HG03095 (cell line): ENCODE results near the gene LRAT.

ENCODE experiments used
- ATAC-seq: cut with Tn5 transposase; IDR thresholded peaks from one replicate; pipeline ENCODE4 v1.9.1; 2021; ENCODE audit warnings: moderate library complexity; ENCODE audit not compliant: unreplicated experiment

LRAT gene

DNA sequence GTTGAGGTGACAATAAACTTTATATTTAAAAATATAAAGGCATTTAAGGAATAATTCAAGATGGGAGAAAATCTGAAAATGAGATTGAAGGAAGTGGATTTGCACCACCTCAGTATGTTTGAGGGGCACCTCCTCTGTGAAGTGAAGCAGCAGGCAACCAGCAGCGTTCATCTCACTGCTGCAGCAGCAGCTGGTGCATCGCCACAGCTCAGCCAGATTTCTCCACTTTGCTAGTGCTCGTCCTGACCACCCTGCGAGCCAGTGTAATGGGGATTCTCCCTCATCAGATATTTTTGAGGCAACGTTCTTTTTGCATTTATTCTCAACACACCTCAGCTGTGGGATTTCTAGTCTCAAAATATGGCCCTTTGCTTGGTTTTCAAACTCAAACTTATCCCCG lies 13.9 kb downstream of the LRAT start:
- no peak for ATAC-seq

DNA sequence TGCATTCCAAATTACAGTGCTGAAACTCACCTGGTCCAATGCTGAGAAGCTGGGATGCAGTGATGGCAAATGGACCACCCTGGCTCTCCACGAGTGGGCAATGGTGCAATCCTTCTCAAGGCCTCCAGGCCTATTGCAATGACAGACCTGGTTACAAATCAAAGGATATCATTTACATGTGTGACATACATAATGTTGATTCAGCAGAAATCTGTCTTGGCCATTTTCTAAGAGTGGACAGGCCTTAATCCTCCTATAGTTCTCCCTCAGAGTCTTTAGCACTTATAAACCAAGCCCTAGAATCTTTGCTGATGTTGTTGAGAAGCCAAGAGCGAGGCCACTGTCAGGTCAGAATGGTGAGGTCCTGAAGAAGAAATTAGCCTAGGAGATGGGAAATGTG lies 17.1 kb downstream of the LRAT start:
- ATAC-seq: no peak

DNA sequence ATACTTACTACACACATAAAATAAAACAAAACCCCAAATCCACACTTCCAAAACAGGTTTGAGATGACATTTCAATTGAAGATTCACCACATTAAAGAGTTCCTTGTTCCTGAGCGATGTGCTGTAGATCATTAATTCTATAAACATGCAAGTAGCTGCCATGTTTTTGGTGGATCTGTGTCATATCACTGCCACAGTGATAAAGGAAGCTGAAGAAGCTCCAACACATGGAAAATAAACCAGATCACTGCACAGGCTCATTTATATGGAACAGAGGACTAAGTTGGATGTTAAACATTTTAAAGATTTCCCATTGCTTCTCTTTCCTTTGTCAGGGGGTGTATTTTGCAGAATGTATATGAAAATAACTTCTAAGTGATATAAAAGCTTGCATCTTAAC lies 34.5 kb downstream of the LRAT start:
- ATAC-seq: no peak

DNA sequence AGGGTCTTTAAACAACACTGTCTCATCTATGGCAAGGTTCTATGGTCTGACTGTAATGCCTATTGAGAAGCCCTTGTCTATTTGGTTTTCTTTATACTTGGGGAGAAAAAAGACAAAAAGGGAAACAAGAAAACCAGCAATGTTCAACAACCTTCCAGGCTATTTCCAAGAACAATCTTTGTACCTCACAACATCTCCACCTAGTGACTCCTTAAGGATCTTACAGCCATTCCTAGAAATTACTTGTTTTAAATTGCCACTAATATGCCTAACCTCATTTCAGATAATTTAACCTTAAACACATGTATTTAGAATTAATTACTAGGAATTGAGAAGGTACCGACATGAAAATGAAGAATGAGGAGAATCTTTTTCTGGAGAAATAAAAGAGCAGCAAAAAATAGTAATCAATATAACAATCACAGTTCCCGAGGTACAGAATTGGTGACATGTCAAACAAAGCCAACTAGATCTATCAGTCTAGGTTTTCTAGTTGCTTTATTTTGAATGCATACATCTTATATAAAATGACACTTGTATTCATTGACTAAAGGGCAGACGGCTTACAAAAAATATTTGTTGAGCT lies 35.7 kb downstream of the LRAT start:
- ATAC-seq: no peak

DNA sequence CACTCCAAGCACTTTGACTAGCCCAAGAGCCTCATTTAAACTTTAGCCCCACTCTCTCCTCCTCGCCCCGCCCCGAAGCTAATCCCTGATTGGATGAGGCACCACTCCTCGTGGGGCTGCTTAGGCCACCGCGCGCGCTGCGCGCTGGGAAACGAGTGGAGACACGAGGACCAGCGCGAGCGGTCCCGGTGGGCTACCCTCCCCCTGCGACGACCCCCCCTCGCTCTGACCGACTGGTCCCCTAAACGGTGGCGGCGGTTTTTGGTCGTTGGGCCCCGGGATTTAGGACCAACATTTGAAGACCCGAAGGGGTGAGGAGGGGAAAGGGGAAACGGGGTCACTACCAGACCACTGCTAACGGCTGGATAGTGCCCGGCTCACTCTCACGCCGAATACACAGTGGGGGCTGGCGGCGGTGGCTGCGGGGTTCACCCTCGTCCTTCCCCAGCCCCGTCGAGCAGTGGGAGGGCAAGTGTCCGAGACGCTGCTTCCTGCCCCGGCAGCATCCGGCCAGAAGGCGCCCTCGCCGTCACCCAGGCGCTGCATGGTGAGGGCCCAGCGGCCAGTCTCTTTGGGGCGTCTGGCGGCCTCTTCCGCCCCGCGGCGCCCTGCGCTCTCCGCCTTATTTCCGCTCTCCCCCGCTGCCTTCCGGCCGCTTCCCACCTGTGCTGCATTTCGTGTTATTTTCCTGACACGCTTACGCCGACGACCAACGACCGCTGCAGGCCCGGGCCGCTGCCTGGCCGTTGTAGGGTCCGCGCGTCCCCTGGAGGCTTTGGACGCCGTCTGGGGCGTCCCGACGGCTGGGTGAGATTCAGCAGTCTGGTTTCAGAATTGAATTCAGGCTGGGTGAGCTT lies 37.6 kb downstream of the LRAT start, which contains the start of gene RBM46:
RBM46 (plus strand) TSS at position 147 of the 857 bp plus-strand sequence. CDS start 15,481 bp downstream, outside the sequence.
- ATAC-seq: no peak

DNA sequence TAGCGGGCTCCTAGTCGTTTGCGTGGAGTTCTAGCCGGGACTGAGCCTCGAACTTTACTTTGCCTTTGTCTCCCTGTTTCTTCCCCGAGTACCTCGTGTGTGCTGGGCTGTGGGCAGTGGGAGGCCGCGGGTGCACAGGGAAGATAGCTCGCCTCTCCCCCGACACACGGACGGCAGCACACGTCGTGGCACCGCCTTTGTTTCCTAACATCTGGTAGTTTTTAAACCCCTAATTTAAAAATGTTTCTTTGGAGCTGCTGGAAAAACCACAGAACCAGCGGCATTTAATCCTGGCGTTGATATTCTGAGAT lies 38.1 kb downstream of the LRAT start:
- ATAC-seq: no peak
